Stimulated activated CD8-positive, alpha-beta memory T cell treated with anti-CD3 and anti-CD28 coated beads, Interleukin-4, amount 100 ng/mL, for 4 hours (primary cell): ENCODE measurements around the gene IFI6.
"Not testable (repeated sequence)": the region's sequence is repeated elsewhere in the genome, so short reads cannot be mapped to it uniquely, and the experiment has no call there.

Experiments
- DNase-seq, 2 donors: peaks; one replicate each; pipeline ENCODE4 v3.0.0-alpha.2; 2020; ENCODE audit warnings: low read depth in 2 of 2, low spot score in 1 of 2

Gene IFI6

DNA sequence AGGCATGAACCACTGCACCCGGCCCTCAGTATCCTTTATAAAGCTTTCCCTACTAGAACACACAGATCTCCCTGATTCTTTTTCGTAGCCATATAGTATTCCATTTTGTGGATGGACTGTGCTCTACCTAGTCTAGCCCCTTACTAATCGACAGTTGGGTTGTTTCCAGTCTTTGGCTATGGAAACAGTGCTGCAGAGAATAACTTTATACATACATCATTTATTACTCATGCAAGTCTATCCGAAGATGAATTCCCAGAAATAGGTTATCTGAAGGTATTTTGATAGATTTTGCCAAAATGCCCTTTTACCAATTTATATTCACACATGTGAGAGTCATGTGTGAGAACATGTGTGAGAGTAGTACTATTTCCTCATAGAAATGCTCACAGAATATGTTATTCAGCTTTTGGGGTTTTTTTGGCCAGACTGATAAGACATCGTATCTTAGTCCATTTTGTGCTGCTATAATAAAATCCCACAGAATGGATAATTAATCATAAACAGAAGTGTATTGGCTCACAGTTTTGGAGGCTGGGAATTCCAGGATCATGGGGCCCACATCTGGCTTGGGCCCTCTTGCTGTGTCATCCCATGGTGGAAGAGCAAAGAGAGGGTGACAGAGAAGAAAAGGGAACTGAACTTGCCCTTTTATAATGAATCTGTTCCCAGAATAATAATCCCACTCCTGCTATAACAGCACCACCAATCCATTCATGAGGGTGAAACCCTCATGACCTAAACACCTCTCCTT lies 19.7 kb downstream of the IFI6 start:
- DNase-seq = no peak

DNA sequence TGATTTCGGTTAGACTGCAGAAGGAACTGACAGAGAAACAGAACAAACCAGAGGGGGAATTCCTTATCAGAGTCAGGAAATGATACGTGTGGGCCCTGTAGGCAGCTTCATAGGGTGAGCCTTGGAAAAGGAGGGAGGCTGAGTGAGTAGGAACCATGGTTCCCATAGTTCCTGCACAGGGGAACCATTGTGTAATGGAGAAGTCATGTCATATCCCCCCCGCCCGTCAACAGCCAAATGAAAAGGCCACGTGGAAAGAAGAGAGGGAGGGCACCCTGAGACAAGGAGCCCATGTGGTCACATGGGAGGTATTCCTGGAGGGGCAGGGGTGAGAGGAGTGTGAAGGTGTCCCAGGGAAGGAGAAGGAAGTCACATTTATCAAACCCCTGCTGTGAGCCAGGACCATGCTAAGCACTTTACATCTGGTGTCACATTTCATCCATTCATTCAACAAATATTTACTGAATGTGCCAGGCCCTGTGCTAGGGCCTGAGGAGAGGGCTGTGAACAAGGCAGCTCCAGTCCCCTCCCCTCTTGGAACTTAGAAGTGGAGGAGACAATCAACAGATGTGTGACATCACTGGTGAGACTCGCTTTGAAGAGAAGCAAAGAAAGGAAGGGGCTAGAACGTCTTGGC lies 21.3 kb downstream of the IFI6 start:
- DNase-seq = no peak

DNA sequence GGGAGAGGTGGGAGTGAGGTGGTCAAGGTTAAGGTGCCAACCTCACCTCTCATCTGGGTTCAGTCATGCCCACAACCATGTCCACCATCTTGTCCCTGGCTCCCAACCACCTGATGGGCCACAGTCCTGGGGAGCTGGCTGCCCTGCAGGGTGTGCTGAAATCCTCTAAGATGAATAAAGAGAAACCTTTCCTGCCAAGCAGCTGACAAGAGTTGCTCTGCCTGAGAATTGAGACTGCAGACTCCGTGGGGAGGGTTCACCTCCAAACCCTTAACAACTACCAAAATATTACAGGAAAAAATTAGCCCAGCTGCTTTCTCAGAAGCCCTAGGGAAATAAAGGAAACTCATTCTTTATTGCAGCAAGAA lies 21.8 kb downstream of the IFI6 start:
- no peak for DNase-seq

DNA sequence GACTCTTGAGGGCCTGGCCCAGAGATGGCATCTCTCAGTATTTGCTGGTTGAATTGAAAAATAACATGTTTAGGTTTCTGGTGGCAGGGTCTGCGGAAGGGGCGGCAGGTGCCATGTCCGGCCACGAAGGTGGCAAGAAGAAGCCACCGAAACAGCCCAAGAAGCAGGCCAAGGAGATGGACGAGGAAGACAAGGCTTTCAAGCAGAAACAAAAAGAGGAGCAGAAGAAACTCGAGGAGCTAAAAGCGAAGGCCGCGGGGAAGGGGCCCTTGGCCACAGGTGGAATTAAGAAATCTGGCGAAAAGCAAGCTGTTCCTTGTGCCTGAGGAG lies 22.7 kb downstream of the IFI6 start:
- no peak for DNase-seq

DNA sequence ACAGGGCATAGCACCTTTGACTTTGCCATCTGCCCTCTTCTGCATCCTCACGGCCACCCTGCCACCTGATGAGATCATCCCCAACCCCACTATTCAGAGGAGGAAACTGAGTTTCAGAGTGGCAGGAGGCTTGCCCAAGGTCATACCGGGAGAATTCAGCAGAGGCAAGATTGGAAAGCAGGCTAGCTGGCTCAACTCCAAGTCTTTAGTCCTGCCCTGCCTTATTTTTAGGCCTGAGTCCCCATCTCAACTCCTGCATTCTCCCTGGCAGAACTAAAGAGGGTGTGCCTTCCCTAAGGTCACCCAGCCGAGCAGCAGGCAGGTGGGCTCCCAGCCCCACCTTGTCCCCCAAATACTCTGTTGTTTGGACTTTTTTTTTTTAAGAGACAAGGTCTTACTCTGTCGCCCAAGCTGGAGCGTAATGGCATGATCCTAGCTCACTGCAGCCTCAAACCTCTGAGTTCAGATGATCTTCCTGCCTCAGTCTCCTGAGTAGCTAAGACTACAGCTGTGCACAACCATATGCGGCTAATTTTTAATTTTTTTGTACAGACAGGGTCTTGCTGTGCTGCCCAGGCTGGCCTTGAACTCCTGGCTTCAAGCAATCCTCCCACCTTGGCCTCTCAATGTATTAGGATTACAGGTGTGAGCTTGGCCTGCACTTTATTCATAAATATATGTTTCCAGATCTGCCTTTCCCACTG lies 23.2 kb downstream of the IFI6 start:
- no peak for DNase-seq

DNA sequence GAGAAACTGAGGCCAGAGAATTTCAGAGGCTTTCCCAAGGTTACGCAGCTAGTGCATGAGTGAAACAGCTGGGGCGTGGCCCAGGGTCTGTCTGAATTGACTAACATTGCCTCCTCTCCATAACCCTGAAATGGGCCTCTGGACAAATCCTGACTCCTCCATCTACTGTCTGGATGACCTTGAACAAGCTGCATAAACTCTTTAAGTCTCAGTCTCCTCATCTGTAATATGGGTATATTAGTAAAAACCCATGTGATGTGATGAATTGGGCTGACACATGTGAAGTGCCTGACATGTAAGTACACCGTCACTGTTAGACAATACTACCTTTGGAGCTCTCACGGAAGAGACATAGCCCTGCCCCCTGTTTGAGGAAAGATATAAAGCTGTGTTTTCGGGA lies 24.7 kb downstream of the IFI6 start:
- no peak for DNase-seq

DNA sequence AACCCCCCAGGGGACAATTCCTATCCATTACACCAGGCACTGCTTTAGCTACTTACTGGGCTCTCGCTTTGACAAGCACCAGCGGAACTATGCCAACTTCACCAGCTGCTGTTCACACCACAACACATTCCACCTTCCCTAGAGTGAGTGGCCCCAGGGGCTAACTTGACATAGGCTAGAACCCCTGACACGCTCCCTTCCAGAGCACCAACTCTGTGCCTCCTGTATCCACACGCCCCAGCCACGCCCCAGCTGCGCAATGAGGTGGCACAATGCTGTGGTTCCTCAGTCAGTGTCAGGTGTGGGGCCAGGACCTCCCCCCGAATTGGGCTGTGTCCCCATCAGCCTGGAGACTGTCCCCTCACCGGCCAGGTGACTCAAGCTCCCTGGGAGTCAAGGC lies 25.3 kb downstream of the IFI6 start:
- DNase-seq = no peak

DNA sequence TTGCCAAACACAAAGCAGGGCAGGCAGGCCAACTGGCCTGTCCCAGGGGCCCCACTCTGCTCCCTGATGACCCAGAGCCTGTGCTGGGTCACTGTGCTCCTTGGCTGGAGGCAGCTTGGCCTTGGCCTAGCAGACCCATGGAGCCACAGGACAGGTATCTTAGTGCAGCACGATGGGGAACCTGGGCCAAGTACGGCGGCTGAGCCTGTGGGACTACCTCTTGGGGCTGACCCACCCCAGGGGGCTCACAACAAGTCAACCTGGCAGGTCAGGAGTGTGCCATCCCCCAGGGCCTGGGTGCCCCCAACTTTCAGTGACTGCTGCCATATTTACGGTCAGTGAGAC lies 26.9 kb downstream of the IFI6 start:
- DNase-seq = no peak

DNA sequence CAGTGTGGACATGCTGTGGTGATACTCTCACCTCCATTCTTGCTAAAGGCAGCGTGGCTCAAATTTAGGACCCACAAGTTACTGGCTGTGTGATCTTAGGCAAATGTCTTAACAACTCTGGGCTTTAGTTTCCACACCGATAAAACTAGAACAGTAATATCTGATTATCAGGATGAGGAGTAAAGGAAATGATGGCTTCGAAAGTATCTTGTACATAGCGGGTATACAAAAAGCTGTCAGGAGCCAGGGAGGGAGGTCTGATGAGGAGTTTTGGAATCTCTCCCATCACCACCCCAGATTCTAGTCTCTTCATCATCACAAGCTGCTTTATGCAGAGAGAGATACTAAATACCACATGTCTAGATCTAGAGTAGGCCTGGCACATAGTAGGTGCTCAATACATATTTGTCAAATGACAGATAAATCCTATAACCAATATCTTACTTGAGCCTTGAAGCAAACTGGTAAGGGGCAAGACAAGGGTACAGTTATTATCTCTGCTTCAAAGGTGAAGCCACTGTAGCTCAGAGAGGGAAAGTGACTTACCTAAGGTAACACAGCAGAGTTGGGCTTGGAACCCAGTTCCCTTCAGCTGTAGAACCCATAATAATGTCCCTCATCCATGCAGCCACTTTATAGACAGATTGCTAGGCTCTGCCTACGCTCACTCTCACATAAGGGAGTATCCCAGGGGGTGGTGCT lies 27.5 kb downstream of the IFI6 start:
- DNase-seq = no peak

DNA sequence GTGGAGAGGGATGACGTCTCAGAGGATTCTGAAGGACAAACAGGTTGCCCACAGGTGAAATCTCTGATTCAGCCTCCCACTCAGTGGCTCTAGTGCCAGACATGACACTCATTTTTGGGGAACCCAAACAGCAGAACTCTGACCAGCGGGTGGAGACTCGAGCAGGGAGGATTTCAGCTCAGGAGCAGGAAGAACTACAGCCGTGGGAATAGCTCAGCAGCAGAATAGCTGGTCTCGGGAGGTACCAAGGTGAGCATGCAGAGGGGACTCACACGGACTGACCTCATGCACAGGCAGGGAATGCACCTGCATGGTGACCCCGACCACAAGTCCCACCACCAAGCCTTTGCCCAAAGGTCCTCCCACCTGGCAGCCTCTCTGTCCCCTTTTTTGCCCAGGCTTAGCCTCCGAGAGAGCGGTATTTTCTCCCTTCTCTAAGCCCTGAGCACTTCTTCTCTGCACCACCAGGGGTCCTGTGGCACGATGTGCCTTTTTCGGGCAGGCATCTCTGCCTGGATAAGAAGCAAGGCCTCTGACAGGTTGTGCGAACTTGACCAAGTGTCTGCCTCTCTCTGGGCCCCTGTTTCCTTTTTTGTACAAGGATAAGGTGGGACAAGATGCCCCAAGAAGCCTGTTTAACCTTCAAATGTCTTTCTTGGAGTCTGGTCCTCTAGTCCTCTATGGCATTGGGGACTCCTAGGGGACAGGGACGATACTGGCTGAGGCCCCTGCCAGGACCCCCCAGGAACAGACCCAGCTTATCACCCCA lies 28.2 kb downstream of the IFI6 start:
- no peak for DNase-seq

DNA sequence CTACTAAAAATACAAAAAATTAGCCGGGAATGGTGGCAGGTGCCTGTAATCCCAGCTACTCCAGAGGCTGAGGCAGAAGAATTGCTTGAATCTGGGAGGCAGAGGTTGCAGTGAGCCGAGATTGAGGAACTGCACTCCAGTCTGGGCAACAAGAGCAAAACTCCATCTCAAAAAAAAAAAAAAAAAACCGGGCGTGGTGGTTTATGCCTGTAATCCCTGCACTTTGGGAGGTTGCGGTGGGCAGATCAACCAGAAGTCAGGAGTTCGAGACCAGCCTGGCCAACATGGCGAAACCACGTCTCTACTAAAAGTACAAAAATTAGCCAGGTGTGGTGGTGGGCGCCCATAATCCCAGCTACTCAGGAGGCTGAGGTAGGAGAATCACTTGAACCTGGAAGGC lies 31.5 kb downstream of the IFI6 start:
- DNase-seq = not testable (repeated sequence)

DNA sequence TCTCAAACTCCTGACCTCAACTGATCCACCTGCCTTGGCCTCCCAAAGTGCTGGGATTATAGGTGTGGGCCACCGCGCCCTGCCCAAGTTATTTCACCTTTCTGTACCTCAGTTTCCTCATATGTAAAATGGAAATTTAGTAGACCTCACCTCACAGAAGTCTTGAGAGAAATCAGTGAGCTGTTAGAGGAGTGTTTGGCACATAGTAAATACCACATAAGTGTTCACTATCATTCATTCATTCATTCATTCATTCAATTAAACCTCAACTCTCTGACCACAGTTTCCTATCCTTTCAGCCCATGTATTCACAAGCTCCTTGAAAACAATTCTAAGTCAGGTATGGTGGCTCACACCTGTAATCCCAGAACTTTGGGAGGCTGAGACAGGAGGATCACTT lies 33.2 kb downstream of the IFI6 start:
- no peak for DNase-seq

DNA sequence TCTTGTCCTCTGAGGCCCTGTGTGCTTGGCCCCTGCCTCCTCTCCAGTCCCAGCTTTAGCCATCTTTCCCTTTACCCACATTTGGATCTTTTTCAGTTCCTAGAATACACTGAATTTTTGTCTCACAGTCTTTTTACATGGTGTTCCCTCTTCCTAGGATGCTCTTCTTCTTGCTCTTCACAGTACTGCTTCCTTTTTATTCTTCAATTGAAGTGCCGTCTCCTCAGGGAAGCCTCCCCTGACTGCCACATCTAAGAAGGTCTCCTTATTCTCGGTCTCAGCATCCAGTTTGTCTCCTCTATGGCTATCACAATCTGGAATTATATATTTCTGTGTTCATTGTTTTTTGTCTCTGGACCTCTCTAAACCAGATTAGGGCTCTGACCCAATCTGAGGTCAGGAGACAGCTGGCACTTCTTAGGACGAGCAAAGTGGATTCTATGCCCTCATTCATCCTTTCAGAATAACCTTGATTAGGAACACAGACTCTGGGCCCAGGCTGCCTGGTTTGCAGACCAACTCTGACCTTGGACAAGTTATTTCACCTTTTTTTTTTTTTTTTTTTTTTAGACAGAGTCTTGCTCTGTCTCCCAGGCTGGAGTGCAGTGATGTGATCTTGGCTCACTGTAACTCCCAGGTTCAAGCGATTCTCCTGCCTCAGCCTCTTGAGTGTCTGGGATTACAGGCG lies 33.8 kb downstream of the IFI6 start:
- DNase-seq = no peak

DNA sequence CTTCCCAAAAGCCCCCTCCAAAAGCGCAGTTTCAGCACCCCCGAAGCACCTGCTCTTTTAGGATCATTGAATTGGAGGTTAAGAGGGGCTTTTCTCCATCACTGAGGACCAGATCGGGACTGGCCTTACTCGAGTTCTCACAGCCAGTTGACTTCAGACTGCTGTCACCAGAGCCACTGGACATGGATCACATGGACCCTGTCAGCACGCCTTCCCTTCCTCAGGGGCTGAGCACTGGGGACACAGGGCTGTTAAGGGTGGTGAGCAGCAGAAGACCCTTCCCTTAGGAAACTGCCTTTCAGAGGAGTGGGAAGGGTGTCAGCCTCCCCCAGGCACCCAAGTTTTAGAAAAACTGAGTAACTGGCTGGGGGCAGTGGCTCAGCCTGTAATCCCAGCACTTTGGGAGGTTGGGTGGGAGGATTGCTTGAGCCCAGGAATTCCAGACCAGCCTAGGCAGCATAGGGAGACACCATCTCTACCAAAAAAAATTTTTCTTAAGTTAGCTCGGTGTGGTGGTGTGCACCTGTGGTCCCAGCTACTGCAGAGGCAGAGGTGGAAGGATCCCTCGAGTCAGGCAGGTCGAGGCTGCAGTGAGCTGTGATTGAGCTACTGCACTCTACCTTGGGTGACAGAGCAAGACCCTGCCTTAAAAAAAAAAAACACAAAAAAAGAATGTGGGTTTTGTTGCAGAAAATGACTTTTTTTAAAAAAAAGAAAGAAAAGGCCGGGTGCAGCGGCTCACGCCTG lies 36.4 kb downstream of the IFI6 start:
- no peak for DNase-seq

DNA sequence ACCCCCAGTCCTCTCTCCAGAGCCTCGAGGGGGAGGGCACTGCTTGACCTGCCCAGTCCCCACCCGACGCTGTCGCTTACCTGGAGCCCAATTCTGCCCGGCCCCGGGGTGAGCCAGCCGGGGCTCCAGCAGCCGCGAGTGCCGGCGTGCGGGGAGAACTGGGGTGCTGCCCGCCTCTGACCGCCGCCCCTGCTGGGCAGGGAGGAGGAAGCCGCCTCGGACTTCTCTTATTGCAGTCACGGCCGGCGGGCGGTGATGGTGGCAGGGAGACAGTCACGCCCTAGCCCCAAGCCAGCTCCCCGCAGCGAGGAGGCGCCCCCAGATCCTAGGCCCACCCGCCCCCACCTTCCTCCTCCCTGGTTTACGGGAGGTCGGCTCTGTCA lies 37.0 kb downstream of the IFI6 start, which contains the start of gene FGR:
Gene FGR, minus strand, starts transcription at position 201 of the 383 bp plus-strand sequence. CDS start 11,269 bp downstream, outside the sequence.
- no peak for DNase-seq

DNA sequence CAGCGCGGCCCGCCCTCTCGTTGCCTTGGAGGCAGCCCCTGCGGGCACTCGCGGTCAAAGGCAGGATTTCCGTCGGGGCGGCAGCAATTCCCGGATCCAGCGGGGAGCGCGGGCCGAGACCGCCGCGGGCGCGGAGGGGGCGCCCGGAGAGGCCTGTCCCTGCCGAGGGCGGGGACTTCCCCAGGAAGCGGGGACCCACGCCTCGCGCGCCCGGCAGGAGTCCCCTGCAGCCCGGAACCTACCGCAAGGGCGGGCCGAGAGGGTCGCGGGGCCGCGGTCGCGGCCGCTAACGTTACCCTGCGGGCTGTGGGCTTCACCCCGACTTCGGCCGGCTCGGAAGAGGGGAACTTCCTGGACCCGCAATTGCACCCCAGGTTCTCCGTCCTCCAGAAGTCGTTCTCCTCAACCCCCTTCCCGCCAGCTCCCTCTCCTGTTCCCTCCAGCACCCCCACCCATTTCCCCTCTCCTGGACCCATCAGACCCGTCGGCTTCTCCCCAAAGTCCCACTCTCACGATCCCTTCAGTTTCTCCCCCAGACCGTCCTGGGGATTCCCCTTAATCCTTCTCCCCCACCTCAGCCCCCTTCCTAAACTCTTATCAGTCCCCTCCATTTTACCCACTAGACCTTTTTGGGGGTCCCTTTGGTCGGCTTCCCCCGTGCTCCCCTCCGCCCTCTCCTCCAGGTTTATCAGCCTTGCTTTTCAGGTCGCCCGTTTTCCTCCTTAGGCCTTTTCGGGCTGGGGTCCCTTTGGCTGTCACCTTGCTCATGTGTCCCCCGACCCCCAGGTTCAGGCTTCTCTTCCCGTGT lies 37.6 kb downstream of the IFI6 start:
- DNase-seq = peak in 1 of 2 donors; percentile 19

DNA sequence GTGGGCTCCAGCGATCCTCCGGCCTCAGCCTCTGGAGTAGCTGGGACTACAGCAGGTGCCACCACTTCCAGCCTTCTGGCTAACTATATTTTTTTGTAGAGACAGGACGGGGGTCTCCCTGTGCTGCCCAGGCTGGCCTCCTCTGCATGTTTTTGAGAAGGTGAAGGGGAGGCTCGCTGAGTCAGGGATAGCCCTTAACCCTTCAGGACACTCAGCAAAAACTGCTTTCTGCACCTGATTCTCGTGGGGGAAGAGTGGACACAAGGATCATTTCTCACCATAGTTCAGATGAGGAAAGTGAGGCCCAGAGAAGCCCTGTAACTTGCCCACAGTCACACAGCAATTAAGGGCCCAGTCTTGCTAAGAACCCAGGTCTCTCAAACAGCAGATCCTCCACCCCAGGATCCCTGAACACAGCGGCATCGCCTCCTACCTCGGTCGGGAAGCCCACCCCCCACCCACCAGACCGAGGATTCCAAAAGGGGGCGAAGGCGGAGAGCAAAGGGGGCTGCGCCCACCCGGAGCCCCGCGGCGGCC lies 38.3 kb downstream of the IFI6 start:
- no peak for DNase-seq

DNA sequence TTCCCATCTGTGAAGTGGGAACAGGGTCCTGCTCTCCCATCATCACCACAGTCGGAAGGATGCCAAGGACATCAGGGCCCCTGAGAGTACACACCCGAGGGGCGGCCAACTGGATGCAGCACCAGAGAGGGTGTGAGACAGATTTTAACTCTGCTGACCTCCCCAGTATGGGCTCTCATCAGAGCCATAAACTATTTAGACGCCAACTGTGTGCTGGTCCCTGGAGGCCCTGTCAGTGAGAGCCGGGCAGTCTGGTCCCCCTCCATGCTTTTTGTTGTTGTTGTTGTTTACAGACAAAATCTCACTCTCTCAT lies 38.7 kb downstream of the IFI6 start:
- no peak for DNase-seq
